SK-N-MC (cell line): Measurements from ENCODE around the gene SLC10A2.
"Not testable (repeated sequence)": the region's sequence is repeated elsewhere in the genome, so short reads cannot be mapped to it uniquely, and the experiment has no call there.

Source experiments
- DNase-seq: peaks from one replicate; pipeline ENCODE4 v3.0.0-alpha.2; 2011; ENCODE audit warnings: low read depth, low spot score
- H3K27ac ChIP-seq: fragments of 200-600 bp; sonication (generic); 2 replicates; pipeline ENCODE4 v1.5.1; 2016; ENCODE audit warnings: mixed run types
- H3K36me3 ChIP-seq: fragments of 200-600 bp; sonication (generic); 2 replicates; pipeline ENCODE4 v1.6.1; 2017; ENCODE audit warnings: antibody characterized with exemption, low read length, mixed read lengths; ENCODE audit not compliant: insufficient read depth
- H3K4me3 ChIP-seq: fragments of 200-600 bp; sonication (generic); 2 replicates; pipeline ENCODE4 v1.5.1; 2016
- H3K9ac ChIP-seq: fragments of 200-600 bp; sonication (generic); 2 replicates; pipeline ENCODE4 v1.8.0; 2017; ENCODE audit warnings: mixed run types, mixed read lengths; ENCODE audit not compliant: insufficient read length
- H3K9me3 ChIP-seq: fragments of 200-600 bp; sonication (generic); 2 replicates; pipeline ENCODE4 v1.6.1; 2017; ENCODE audit warnings: low read depth, mild to moderate bottlenecking, antibody characterized with exemption, low read length, moderate library complexity, mixed read lengths
- EZH2 ChIP-seq: fragments of 200-600 bp; sonication (generic); IDR thresholded peaks from one replicate; pipeline ENCODE4 v1.6.1; 2017; ENCODE audit warnings: antibody characterized with exemption
- FOXP2 ChIP-seq: optimal IDR thresholded peaks from 2 replicates; pipeline ENCODE3; 2011; ENCODE audit warnings: mild to moderate bottlenecking, moderate library complexity; ENCODE audit not compliant: insufficient read depth; ENCODE audit errors: extremely low read length, control extremely low read depth
- POLR2AphosphoS5 ChIP-seq: IDR thresholded peaks from 2 replicates; pipeline ENCODE4 v1.6.1; 2012; ENCODE audit warnings: mild to moderate bottlenecking, low read depth, low read length, borderline replicate concordance

Gene SLC10A2

DNA sequence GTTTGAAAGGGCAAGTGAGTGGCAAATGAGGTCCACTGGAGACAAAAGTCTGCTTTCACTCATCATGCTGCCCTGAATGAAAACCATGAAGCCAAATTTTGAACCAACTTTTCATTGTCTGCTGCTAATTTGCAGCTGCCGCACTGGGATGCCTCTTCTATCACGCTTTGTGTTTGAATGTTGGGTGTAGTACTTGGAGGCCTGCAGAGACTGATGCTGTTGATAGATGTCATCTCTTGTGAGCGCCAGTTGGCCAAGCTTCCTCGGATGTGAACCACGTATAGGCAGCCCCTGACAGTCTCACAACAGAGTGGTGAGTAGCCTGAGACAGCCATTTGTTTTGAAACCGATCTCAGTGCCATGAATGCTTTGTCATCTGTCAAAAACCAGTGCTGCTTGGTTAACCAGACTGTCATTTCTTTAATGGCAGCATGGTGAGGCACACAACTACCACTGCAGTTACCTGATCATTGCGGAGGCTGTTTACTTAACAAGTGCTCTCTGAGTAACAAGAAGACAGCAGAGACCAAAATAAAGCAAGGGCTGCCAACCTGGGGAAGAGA, 31.2 kb upstream of the SLC10A2 start:
- H3K27ac ChIP-seq = no peak overlapping the region
- no peak overlapping the region for H3K9ac ChIP-seq
- H3K36me3 ChIP-seq = no peaks in the 10 kb centered on the region
- no peak for DNase-seq
- TF ChIP-seq POLR2AphosphoS5 (no peak), EZH2 (no peak), FOXP2 (no peak)
- no peak overlapping the region for H3K4me3 ChIP-seq
- H3K9me3 ChIP-seq = no peaks in the 10 kb centered on the region

GRCh38 chr13:103093649-103094048, 27.4 kb upstream of the SLC10A2 start:
- not testable (repeated sequence) for H3K9ac ChIP-seq, DNase-seq, H3K27ac ChIP-seq, H3K36me3 ChIP-seq, H3K9me3 ChIP-seq, H3K4me3 ChIP-seq

DNA sequence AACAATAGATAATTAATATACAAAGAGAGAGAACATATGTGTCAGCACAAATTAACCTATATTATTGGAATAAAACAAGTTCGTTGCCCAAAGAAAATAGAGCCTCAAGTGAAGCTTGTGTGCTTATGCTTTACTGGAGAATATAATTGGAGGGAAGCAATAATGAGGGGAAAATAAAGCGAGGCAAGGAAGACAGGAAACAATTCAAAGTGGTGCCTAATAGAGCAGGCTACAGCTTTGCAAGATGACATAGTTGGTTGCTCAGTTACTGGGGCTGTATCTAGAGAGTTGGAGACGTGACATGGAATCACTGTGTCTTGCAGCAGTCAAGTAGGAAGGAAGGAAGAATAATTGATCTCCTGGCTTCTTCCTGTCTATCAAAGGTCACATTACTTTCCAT, 21.1 kb upstream of the SLC10A2 start:
- Histone ChIP-seq H3K36me3 (no peaks in the 10 kb centered on the region), H3K4me3 (no peak overlapping the region), H3K9me3 (no peaks in the 10 kb centered on the region), H3K27ac (no peak overlapping the region), H3K9ac (no peak overlapping the region)
- no peak for DNase-seq
- TF ChIP-seq EZH2 (no peak), POLR2AphosphoS5 (no peak), FOXP2 (no peak)

- no peak overlapping the region for H3K27ac ChIP-seq
- TF ChIP-seq FOXP2 (no peak), POLR2AphosphoS5 (no peak), EZH2 (no peak)
- no peaks in the 10 kb centered on the region for H3K36me3 ChIP-seq
- H3K4me3 ChIP-seq = no peak overlapping the region
- no peaks in the 10 kb centered on the region for H3K9me3 ChIP-seq
- H3K9ac ChIP-seq = no peak overlapping the region
- no peak for DNase-seq
Observed at GRCh38 chr13:103081435-103081834, 15.2 kb upstream of the SLC10A2 start.

DNA sequence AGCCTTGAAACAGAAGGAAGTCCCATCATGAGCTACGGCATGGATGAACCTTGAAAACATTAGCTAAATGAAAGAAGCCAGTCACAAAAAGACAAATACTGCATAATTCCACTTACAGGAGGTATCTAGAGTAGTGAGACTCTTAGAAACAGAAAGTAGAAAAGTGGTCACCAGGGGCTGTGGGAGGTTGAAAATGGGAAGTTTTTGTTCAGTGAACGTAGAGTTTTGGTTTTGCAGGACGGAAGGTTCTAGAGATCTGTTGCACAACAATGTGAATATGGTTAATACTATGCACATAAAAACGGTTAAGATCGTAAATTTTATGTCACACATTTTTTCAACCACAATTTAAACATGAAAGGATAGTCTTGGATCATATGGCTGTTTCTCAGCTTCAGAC, 11.9 kb upstream of the SLC10A2 start:
- DNase-seq = no peak
- Histone ChIP-seq H3K27ac (no peak overlapping the region), H3K9me3 (no peaks in the 10 kb centered on the region), H3K9ac (no peak overlapping the region), H3K36me3 (no peaks in the 10 kb centered on the region), H3K4me3 (no peak overlapping the region)
- TF ChIP-seq FOXP2 (no peak), POLR2AphosphoS5 (no peak), EZH2 (no peak)

GRCh38 chr13:103068836-103069235, 2.6 kb upstream of the SLC10A2 start:
- H3K36me3 ChIP-seq = no peaks in the 10 kb centered on the region
- no peaks in the 10 kb centered on the region for H3K9me3 ChIP-seq
- H3K27ac ChIP-seq = no peak overlapping the region
- no peak for DNase-seq
- no peak overlapping the region for H3K9ac ChIP-seq
- TF ChIP-seq POLR2AphosphoS5 = no peak
- no peak for TF ChIP-seq EZH2
- TF ChIP-seq FOXP2 = no peak
- H3K4me3 ChIP-seq = no peak overlapping the region

- no peak overlapping the region for H3K27ac ChIP-seq
- H3K9ac ChIP-seq = no peak overlapping the region
- TF ChIP-seq EZH2 = no peak
- TF ChIP-seq FOXP2 = no peak
- TF ChIP-seq POLR2AphosphoS5 = no peak
- H3K36me3 ChIP-seq = no peaks in the 10 kb centered on the region
- H3K9me3 ChIP-seq = no peaks in the 10 kb centered on the region
- H3K4me3 ChIP-seq = no peak overlapping the region
- no peak for DNase-seq
Observed at GRCh38 chr13:103067751-103068555, 1.7 kb upstream of the SLC10A2 start.

GRCh38 chr13:103066781-103067345, 646 bp upstream of the SLC10A2 start:
- no peaks in the 10 kb centered on the region for H3K36me3 ChIP-seq
- TF ChIP-seq FOXP2 (no peak), POLR2AphosphoS5 (no peak), EZH2 (no peak)
- H3K9me3 ChIP-seq = no peaks in the 10 kb centered on the region
- no peak for DNase-seq
- no peak overlapping the region for H3K4me3 ChIP-seq
- H3K9ac ChIP-seq = no peak overlapping the region
- no peak overlapping the region for H3K27ac ChIP-seq

- no peak for TF ChIP-seq POLR2AphosphoS5
- no peak for TF ChIP-seq EZH2
- Histone ChIP-seq H3K9ac (no peak overlapping the region), H3K36me3 (no peaks in the 10 kb centered on the region), H3K27ac (no peak overlapping the region), H3K9me3 (no peaks in the 10 kb centered on the region), H3K4me3 (no peak overlapping the region)
- DNase-seq = no peak
Observed at GRCh38 chr13:103063376-103063775, 2.8 kb downstream of the SLC10A2 start.
